GM19023 (cell line): ENCODE measurements around the gene CT47A1.
"Not testable (repeated sequence)": the region's sequence is repeated elsewhere in the genome, so short reads cannot be mapped to it uniquely, and the experiment has no call there.

Experiments
- ATAC-seq: cut with Tn5 transposase; IDR thresholded peaks from one replicate; pipeline ENCODE4 v1.9.1; 2021; ENCODE audit warnings: mild to moderate bottlenecking, moderate library complexity; ENCODE audit not compliant: unreplicated experiment

The CT47A1 gene

DNA sequence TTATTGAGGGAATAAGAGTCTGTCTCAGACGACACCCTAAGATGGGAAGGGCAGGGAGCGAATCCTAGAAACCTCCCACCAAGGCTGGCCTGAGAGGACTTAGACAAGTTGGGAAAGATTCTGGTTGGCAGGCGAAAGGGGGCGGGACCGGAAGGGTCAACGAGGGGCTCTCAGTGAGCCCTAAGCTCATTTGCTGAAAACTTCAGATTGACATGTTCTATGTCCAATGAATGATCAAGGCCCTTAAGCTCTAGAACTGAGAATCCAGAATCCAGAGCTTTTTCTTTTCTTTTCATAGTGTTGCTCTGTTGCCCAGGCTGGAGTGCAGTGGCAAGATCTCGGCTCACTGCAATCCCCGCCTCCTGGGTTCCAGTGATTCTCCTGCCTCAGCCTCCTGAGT, at the start of gene CT47A1:
Gene CT47A1 (minus strand): TSS at position 101 of the 400 bp plus-strand sequence. CDS start 231 bp downstream, outside the sequence.
- not testable (repeated sequence) for ATAC-seq

GRCh38 chrX:121032531-121032930, 47.0 kb upstream of the CT47A1 start:
- no peak for ATAC-seq

DNA sequence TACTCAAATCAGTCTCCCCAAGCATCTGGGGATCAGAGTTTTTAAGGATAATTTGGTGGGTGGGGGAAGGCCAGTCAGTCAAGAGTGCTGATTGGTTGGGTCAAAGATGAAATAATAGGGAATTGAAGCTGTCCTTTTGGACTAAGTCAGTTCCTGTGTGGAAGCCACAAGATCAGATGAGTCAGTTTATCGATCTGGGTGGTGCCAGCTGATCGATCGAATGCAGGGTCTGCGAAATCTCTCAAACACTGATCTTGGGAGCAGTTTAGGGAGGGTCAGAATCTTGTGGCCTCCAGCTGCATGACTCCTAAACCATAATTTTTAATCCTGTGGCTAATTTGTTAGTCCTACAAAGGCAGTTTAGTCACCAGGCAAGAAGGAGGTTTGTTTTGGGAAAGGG, 44.5 kb upstream of the CT47A1 start:
- ATAC-seq: no peak

DNA sequence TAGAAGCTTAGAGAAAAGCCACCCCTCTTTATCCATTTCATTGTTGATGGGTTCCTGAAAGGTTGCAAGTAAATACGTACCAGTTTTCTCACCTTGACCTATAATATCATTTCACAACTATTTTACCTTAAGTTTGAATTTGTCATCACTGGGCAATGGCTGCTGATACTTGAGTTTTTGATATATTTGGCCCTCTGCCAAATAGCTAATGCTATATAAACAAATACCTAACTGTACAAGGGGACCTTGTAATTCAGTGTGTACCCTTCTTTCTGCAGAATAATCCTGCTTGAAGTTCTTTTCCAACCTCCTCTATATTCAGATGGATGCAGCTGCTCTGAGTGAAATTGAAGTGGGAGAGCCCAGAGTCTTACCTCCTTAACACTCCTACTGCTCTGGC, 42.9 kb upstream of the CT47A1 start:
- no peak for ATAC-seq

DNA sequence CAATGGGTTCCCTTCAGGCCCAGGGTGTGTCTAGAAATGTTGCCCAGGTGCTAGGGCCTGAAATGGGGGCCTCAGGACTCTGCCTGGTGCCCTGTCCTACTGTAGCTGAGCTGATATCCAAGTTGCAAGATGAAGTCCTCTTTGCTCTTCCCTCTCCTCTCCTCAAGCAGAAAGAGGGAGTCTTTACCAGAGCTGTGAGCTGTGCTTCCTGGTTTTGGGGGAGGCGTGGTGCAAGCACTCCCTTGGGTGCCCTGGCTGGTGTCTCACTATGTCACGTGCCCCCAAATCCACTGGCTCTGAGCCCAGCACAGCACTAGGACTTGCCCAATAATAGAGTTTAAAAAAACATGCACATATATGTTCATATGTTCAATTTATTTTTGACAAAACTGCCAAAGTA, 29.3 kb upstream of the CT47A1 start:
- ATAC-seq: no peak

GRCh38 chrX:121013897-121014455, 28.4 kb upstream of the CT47A1 start:
- ATAC-seq: no peak

DNA sequence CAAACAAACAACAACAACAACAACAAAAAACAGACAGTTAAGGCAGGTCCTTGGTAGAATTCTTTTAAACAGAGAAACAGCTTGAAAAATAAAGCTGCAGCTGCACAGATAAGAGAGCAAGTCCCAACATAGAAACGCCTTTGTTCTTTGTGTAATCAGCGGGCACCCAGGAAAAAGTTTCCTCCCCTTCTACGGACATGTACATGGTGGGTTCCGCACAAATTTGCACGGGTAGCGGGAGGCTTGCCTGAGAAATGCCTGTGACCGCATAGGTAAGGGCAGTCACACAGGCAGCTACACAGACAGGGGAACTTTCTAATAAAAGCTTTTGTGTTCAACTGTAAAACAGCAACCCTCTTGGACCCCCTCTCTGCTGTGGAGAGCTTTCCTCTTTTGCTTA, 25.7 kb upstream of the CT47A1 start:
- ATAC-seq: no peak

- no peak for ATAC-seq
Observed at GRCh38 chrX:121010218-121010617, 24.7 kb upstream of the CT47A1 start.

GRCh38 chrX:121009764-121010163, 24.2 kb upstream of the CT47A1 start:
- ATAC-seq: no peak

DNA sequence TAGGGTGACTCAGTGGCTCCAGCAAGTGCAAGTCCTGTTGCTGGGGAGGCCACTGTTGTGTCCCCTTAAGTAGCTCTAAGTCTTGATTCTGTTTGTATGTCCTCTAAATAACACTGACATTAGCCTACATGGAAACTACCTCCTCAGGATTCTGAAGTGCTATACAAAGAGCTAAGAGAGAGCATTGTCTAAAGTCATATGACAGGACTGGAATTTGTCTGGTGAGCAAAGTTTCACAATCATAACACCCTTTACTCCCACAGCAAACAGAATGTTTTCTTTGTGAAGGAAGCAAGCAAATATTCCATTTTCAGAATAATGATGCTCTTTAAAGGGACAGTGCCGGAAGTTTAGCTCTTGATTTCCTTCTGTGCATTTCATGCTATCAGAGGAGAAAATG, 23.4 kb upstream of the CT47A1 start:
- no peak for ATAC-seq

- no peak for ATAC-seq
Observed at GRCh38 chrX:121000589-121000988, 15.0 kb upstream of the CT47A1 start.

GRCh38 chrX:120999413-120999812, 13.9 kb upstream of the CT47A1 start:
- no peak for ATAC-seq

DNA sequence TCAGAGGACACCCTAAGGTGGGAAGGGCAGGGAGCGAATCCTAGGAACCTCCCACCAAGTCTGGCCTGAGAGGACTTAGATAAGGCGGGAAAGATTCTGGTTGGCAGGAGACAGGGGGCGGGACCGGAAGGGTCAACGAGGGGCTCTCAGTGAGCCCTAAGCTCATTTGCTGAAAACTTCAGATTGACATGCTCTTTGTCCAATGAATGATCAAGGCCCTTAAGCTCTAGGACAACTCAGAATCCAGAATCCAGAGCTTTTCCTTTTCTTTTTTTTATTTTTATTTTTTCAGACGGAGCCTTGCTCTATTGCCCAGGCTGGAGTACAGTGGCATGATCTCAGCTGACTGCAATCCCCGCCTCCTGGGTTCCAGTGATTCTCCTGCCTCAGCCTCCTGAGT, 29.1 kb downstream of the CT47A1 start, which contains the start of gene CT47A7:
Gene CT47A7 (minus strand): TSS at position 101 of the 400 bp plus-strand sequence. CDS start 255 bp downstream, outside the sequence.
- not testable (repeated sequence) for ATAC-seq
